Neural cell (in vitro differentiated cells): Measurements from ENCODE around the gene MAPT. TPM values are rescaled to one million over a fixed set of nuclear protein-coding genes. Genes with fewer than 3 reads are reported as not detected.

Experiments
- H2AFZ ChIP-seq: fragments of 200-600, 300-800 bp; sonication (generic), shearing (Covaris generic); 2 replicates; pipeline ENCODE4 v1.6.0; 2014; ENCODE audit warnings: low read depth, mild to moderate bottlenecking, antibody characterized with exemption, low read length, moderate library complexity
- H3F3A ChIP-seq: fragments of 200-600 bp; shearing (Covaris generic); 2 replicates; pipeline ENCODE4 v1.6.1; 2016; ENCODE audit warnings: mild to moderate bottlenecking, moderate library complexity, mixed read lengths, antibody characterized with exemption, low read length; ENCODE audit not compliant: insufficient read depth, poor library complexity, severe bottlenecking
- H3K27ac ChIP-seq: fragments of 200-600, 300-800 bp; sonication (generic), shearing (Covaris generic); 2 replicates; pipeline ENCODE4 v1.5.1; 2014; ENCODE audit warnings: mild to moderate bottlenecking, low read length, moderate library complexity
- H3K27me3 ChIP-seq: fragments of 300-800, 200-600 bp; sonication (generic), shearing (Covaris generic); 2 replicates; pipeline ENCODE4 v1.6.0; 2014; ENCODE audit warnings: mild to moderate bottlenecking, low read depth, low read length, moderate library complexity; ENCODE audit not compliant: insufficient read depth
- H3K36me3 ChIP-seq: fragments of 300-800, 200-600 bp; sonication (generic), shearing (Covaris generic); 2 replicates; pipeline ENCODE4 v1.5.1; 2014; ENCODE audit warnings: mild to moderate bottlenecking, antibody characterized with exemption, low read length, moderate library complexity; ENCODE audit not compliant: insufficient read depth
- H3K4me2 ChIP-seq: fragments of 300-800, 200-600 bp; sonication (generic), shearing (Covaris generic); 2 replicates; pipeline ENCODE4 v1.6.0; 2014; ENCODE audit warnings: mild to moderate bottlenecking, low read length
- H3K4me3 ChIP-seq: fragments of 300-800, 200-600 bp; sonication (generic), shearing (Covaris generic); 2 replicates; pipeline ENCODE4 v1.5.1; 2014; ENCODE audit warnings: mild to moderate bottlenecking, low read length, moderate library complexity
- H3K79me2 ChIP-seq: fragments of 200-600 bp; shearing (Covaris generic); replicated peaks from 2 replicates; pipeline ENCODE4 v1.6.0; 2014; ENCODE audit warnings: mild to moderate bottlenecking, low read length, moderate library complexity; ENCODE audit not compliant: insufficient read depth
- H3K9ac ChIP-seq: fragments of 300-800, 200-600 bp; sonication (generic), shearing (Covaris generic); 2 replicates; pipeline ENCODE4 v1.6.1; 2016; ENCODE audit warnings: mild to moderate bottlenecking, low read length, mixed read lengths
- H3K9me2 ChIP-seq: fragments of 200-600 bp; shearing (Covaris generic); 2 replicates; pipeline ENCODE4 v1.6.1; 2016; ENCODE audit warnings: mild to moderate bottlenecking, low read length, mixed read lengths; ENCODE audit not compliant: insufficient read depth
- H3K9me3 ChIP-seq: fragments of 200-600, 300-800 bp; sonication (generic), shearing (Covaris generic); 2 replicates; pipeline ENCODE4 v1.6.1; 2016; ENCODE audit warnings: mild to moderate bottlenecking, mixed run types, low read length, moderate library complexity, mixed read lengths
- H4K20me1 ChIP-seq: fragments of 200-600 bp; shearing (Covaris generic); 2 replicates; pipeline ENCODE4 v1.6.1; 2016; ENCODE audit warnings: mild to moderate bottlenecking, mixed run types; ENCODE audit not compliant: insufficient read depth
- CTCF ChIP-seq: fragments of 450-650 bp; IDR thresholded peaks from 2 replicates; pipeline ENCODE4 v1.5.1; 2014; ENCODE audit warnings: antibody characterized with exemption, mild to moderate bottlenecking, moderate library complexity; ENCODE audit not compliant: poor library complexity, severe bottlenecking
- EP300 ChIP-seq: fragments of 450-650 bp; conservative IDR thresholded peaks from 2 replicates; pipeline ENCODE4 v1.6.1; 2014; ENCODE audit warnings: antibody characterized with exemption, mild to moderate bottlenecking, moderate library complexity; ENCODE audit not compliant: poor library complexity, severe bottlenecking
- EZH2 ChIP-seq: fragments of 200-600, 300-800 bp; shearing (Covaris generic), sonication (generic); IDR thresholded peaks from 2 replicates; pipeline ENCODE4 v1.6.1; 2014; ENCODE audit warnings: antibody characterized with exemption, low read length, borderline replicate concordance, mild to moderate bottlenecking; ENCODE audit not compliant: insufficient read depth, poor library complexity, severe bottlenecking
- MXI1 ChIP-seq: fragments of 450-650 bp; conservative IDR thresholded peaks from 2 replicates; pipeline ENCODE4 v1.6.1; 2014; ENCODE audit warnings: antibody characterized with exemption, mild to moderate bottlenecking; ENCODE audit not compliant: poor library complexity, severe bottlenecking
- POLR2AphosphoS5 ChIP-seq: IDR thresholded peaks from 2 replicates; pipeline ENCODE4 v1.6.1; 2012
- RAD21 ChIP-seq: fragments of 450-650 bp; conservative IDR thresholded peaks from 2 replicates; pipeline ENCODE4 v1.6.1; 2014; ENCODE audit warnings: antibody characterized with exemption, mild to moderate bottlenecking, moderate library complexity
- REST ChIP-seq: IDR thresholded peaks from 2 replicates; pipeline ENCODE4 v1.6.1; 2012; ENCODE audit warnings: borderline replicate concordance
- SMC3 ChIP-seq: fragments of 450-650 bp; conservative IDR thresholded peaks from 2 replicates; pipeline ENCODE4 v1.6.1; 2014; ENCODE audit warnings: antibody characterized with exemption, mild to moderate bottlenecking, moderate library complexity; ENCODE audit not compliant: poor library complexity
- TAF1 ChIP-seq: IDR thresholded peaks from 2 replicates; pipeline ENCODE4 v1.6.1; 2012; ENCODE audit warnings: low read depth
- polyA plus RNA-seq: library from polyadenylated mRNA; depleted of rRNA; stranded (reverse); fragments of >200 nt; gene quantifications from 2 replicates; pipeline ENCODE4 v1.2.3, GENCODE V29; 2014

Gene MAPT
- polyA plus RNA-seq, 1 donor from 2014 or later = 94.5 TPM

GRCh38 chr17:45984368-45984767 lies 90.0 kb downstream of the MAPT start:
- no peak overlapping the region for H3K27ac ChIP-seq
- H3K9me2 ChIP-seq = no peaks in the 10 kb centered on the region
- H4K20me1 ChIP-seq = no peaks in the 10 kb centered on the region
- no peaks in the 10 kb centered on the region for H3F3A ChIP-seq
- H3K79me2 ChIP-seq = no peaks in the 10 kb centered on the region
- H3K9me3 ChIP-seq = no peaks in the 10 kb centered on the region
- no peak overlapping the region for H2AFZ ChIP-seq
- no peak overlapping the region for H3K4me2 ChIP-seq
- TF ChIP-seq TAF1 (no peak), EP300 (no peak), CTCF (no peak), RAD21 (no peak), SMC3 (no peak), POLR2AphosphoS5 (no peak), MXI1 (no peak), REST (no peak), EZH2 (no peak)
- H3K36me3 ChIP-seq = no peaks in the 10 kb centered on the region
- no peak overlapping the region for H3K9ac ChIP-seq
- H3K4me3 ChIP-seq = no peak overlapping the region
- no peaks in the 10 kb centered on the region for H3K27me3 ChIP-seq

GRCh38 chr17:45985447-45985846 lies 91.1 kb downstream of the MAPT start:
- H3F3A ChIP-seq = no peaks in the 10 kb centered on the region
- H4K20me1 ChIP-seq = no peaks in the 10 kb centered on the region
- no peaks in the 10 kb centered on the region for H3K9me3 ChIP-seq
- no peak for TF ChIP-seq TAF1
- TF ChIP-seq REST = no peak
- TF ChIP-seq RAD21 = no peak
- no peak for TF ChIP-seq MXI1
- TF ChIP-seq CTCF = no peak
- TF ChIP-seq POLR2AphosphoS5 = no peak
- no peak for TF ChIP-seq EP300
- TF ChIP-seq SMC3 = no peak
- TF ChIP-seq EZH2 = no peak
- no peak overlapping the region for H3K4me3 ChIP-seq
- H3K9me2 ChIP-seq = no peaks in the 10 kb centered on the region
- no peaks in the 10 kb centered on the region for H3K79me2 ChIP-seq
- no peak overlapping the region for H2AFZ ChIP-seq
- no peak overlapping the region for H3K27ac ChIP-seq
- H3K36me3 ChIP-seq = peaks cover under 1% of the 10 kb centered on the region
- no peak overlapping the region for H3K4me2 ChIP-seq
- no peak overlapping the region for H3K9ac ChIP-seq
- no peaks in the 10 kb centered on the region for H3K27me3 ChIP-seq
